DOHH2 (cell line): ENCODE results near the gene KIF3B.
"Not testable (repeated sequence)": the region's sequence is repeated elsewhere in the genome, so short reads cannot be mapped to it uniquely, and the experiment has no call there.

Experiments used
- EZH2phosphoT487 ChIP-seq: fragments of 200-600 bp; sonication (generic); IDR thresholded peaks from 2 replicates; pipeline ENCODE4 v1.6.1; 2017; ENCODE audit warnings: borderline replicate concordance, mild to moderate bottlenecking, antibody characterized with exemption, low read length, moderate library complexity, mixed read lengths
- TF ChIP-seq, protein P1 (sequence below): fragments of 200-600 bp; sonication (generic); IDR thresholded peaks from one replicate; pipeline ENCODE4 v1.5.1; 2014; ENCODE audit warnings: antibody characterized with exemption, mild to moderate bottlenecking, low read depth, low read length; ENCODE audit not compliant: poor library complexity, severe bottlenecking

- TF ChIP-seq, protein P1, sequence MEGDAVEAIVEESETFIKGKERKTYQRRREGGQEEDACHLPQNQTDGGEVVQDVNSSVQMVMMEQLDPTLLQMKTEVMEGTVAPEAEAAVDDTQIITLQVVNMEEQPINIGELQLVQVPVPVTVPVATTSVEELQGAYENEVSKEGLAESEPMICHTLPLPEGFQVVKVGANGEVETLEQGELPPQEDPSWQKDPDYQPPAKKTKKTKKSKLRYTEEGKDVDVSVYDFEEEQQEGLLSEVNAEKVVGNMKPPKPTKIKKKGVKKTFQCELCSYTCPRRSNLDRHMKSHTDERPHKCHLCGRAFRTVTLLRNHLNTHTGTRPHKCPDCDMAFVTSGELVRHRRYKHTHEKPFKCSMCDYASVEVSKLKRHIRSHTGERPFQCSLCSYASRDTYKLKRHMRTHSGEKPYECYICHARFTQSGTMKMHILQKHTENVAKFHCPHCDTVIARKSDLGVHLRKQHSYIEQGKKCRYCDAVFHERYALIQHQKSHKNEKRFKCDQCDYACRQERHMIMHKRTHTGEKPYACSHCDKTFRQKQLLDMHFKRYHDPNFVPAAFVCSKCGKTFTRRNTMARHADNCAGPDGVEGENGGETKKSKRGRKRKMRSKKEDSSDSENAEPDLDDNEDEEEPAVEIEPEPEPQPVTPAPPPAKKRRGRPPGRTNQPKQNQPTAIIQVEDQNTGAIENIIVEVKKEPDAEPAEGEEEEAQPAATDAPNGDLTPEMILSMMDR, result not testable (repeated sequence)
- not testable (repeated sequence) for TF ChIP-seq EZH2phosphoT487
Observed at GRCh38 chr20:32383441-32383840, 106.0 kb downstream of the KIF3B start.
